ENCODE data around the gene GDPD1.
"Not testable (repeated sequence)": the region's sequence is repeated elsewhere in the genome, so short reads cannot be mapped to it uniquely, and the experiment has no call there.

GDPD1 gene

DNA sequence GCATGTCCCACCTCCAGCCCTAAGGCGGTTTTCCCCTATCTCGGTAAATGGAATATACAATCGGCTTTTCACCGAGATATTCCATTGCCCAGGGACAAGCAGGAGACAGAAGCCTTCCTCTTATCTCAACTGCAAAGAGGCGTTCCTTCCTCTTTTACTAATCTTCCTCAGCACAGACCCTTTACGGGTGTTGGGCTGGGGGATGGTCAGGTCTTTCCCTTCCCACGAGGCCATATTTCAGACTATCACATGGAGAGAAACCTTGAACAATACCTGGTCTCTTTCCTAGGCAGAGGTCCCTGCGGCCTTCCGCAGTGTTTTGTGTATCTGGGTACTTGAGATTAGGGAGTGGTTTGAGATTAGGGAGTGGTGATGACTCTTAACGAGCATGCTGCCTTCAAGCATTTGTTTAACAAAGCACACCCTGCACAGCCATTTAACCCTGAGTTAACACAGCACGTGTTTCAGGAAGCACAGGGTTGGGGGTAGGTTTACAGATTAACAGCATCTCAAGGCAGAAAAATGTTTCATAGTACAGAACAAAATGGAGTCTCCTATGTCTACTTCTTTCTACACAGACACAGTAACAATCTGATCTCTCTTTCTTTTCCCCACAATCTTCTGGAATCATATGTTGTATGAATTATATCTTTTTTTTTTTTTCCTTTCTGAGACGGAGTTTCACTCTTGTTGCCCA lies 70.1 kb downstream of the GDPD1 start:
- not testable (repeated sequence) for H3K4me1 ChIP-seq (ENCODE audit: control insufficient read depth in 1 of 2, insufficient read depth in 2 of 2, low read length in 2 of 2); H3K27ac ChIP-seq (ENCODE audit: low read length); H3K36me3 ChIP-seq (ENCODE audit: control insufficient read depth in 1 of 2, insufficient read depth in 2 of 2, low read length in 2 of 2); H3K9me3 ChIP-seq (ENCODE audit: control insufficient read depth in 1 of 2, low read length in 2 of 2); H3K4me3 ChIP-seq (ENCODE audit: low read depth in 1 of 2, low read length in 2 of 2); H3K27me3 ChIP-seq (ENCODE audit: low read depth, low read length)

- no peaks in the 10 kb centered on the region for H3K36me3 ChIP-seq (ENCODE audit: control insufficient read depth in 1 of 2, insufficient read depth in 2 of 2, low read length in 2 of 2)
- H3K4me3 ChIP-seq (ENCODE audit: low read depth in 1 of 2, low read length in 2 of 2): no peak overlapping the region
- no peaks in the 10 kb centered on the region for H3K27me3 ChIP-seq (ENCODE audit: low read depth, low read length)
- H3K27ac ChIP-seq (ENCODE audit: low read length): no peak overlapping the region
- H3K9me3 ChIP-seq (ENCODE audit: control insufficient read depth in 1 of 2, low read length in 2 of 2): no peaks in the 10 kb centered on the region
- H3K4me1 ChIP-seq (ENCODE audit: control insufficient read depth in 1 of 2, insufficient read depth in 2 of 2, low read length in 2 of 2): no peaks in the 10 kb centered on the region
Measured at GRCh38 chr17:59292174-59292523, 71.8 kb downstream of the GDPD1 start.

- Histone ChIP-seq H3K4me1 (ENCODE audit: control insufficient read depth in 1 of 2, insufficient read depth in 2 of 2, low read length in 2 of 2) (no peaks in the 10 kb centered on the region), H3K27me3 (ENCODE audit: low read depth, low read length) (no peaks in the 10 kb centered on the region), H3K36me3 (ENCODE audit: control insufficient read depth in 1 of 2, insufficient read depth in 2 of 2, low read length in 2 of 2) (no peaks in the 10 kb centered on the region), H3K27ac (ENCODE audit: low read length) (no peak overlapping the region), H3K9me3 (ENCODE audit: control insufficient read depth in 1 of 2, low read length in 2 of 2) (no peaks in the 10 kb centered on the region), H3K4me3 (ENCODE audit: low read depth in 1 of 2, low read length in 2 of 2) (no peak overlapping the region)
Measured at GRCh38 chr17:59296190-59296589, 75.9 kb downstream of the GDPD1 start.

GRCh38 chr17:59298521-59298920 lies 78.2 kb downstream of the GDPD1 start:
- Histone ChIP-seq H3K36me3 (ENCODE audit: control insufficient read depth in 1 of 2, insufficient read depth in 2 of 2, low read length in 2 of 2) (no peaks in the 10 kb centered on the region), H3K4me3 (ENCODE audit: low read depth in 1 of 2, low read length in 2 of 2) (no peak overlapping the region), H3K27me3 (ENCODE audit: low read depth, low read length) (no peaks in the 10 kb centered on the region), H3K4me1 (ENCODE audit: control insufficient read depth in 1 of 2, insufficient read depth in 2 of 2, low read length in 2 of 2) (no peaks in the 10 kb centered on the region), H3K27ac (ENCODE audit: low read length) (no peak overlapping the region), H3K9me3 (ENCODE audit: control insufficient read depth in 1 of 2, low read length in 2 of 2) (no peaks in the 10 kb centered on the region)

- Histone ChIP-seq H3K36me3 (ENCODE audit: control insufficient read depth in 1 of 2, insufficient read depth in 2 of 2, low read length in 2 of 2) (no peaks in the 10 kb centered on the region), H3K27ac (ENCODE audit: low read length) (no peak overlapping the region), H3K4me3 (ENCODE audit: low read depth in 1 of 2, low read length in 2 of 2) (no peak overlapping the region), H3K27me3 (ENCODE audit: low read depth, low read length) (no peaks in the 10 kb centered on the region), H3K9me3 (ENCODE audit: control insufficient read depth in 1 of 2, low read length in 2 of 2) (no peaks in the 10 kb centered on the region), H3K4me1 (ENCODE audit: control insufficient read depth in 1 of 2, insufficient read depth in 2 of 2, low read length in 2 of 2) (no peaks in the 10 kb centered on the region)
Measured at GRCh38 chr17:59299400-59300092, 79.2 kb downstream of the GDPD1 start.

GRCh38 chr17:59300941-59301340 lies 80.6 kb downstream of the GDPD1 start:
- Histone ChIP-seq H3K36me3 (ENCODE audit: control insufficient read depth in 1 of 2, insufficient read depth in 2 of 2, low read length in 2 of 2) (no peaks in the 10 kb centered on the region), H3K27ac (ENCODE audit: low read length) (no peak overlapping the region), H3K27me3 (ENCODE audit: low read depth, low read length) (no peaks in the 10 kb centered on the region), H3K9me3 (ENCODE audit: control insufficient read depth in 1 of 2, low read length in 2 of 2) (no peaks in the 10 kb centered on the region), H3K4me1 (ENCODE audit: control insufficient read depth in 1 of 2, insufficient read depth in 2 of 2, low read length in 2 of 2) (no peaks in the 10 kb centered on the region), H3K4me3 (ENCODE audit: low read depth in 1 of 2, low read length in 2 of 2) (no peak overlapping the region)

- no peaks in the 10 kb centered on the region for H3K9me3 ChIP-seq (ENCODE audit: control insufficient read depth in 1 of 2, low read length in 2 of 2)
- no peaks in the 10 kb centered on the region for H3K27me3 ChIP-seq (ENCODE audit: low read depth, low read length)
- no peak overlapping the region for H3K4me3 ChIP-seq (ENCODE audit: low read depth in 1 of 2, low read length in 2 of 2)
- no peaks in the 10 kb centered on the region for H3K4me1 ChIP-seq (ENCODE audit: control insufficient read depth in 1 of 2, insufficient read depth in 2 of 2, low read length in 2 of 2)
- no peak overlapping the region for H3K27ac ChIP-seq (ENCODE audit: low read length)
- H3K36me3 ChIP-seq (ENCODE audit: control insufficient read depth in 1 of 2, insufficient read depth in 2 of 2, low read length in 2 of 2): no peaks in the 10 kb centered on the region
Measured at GRCh38 chr17:59304811-59305210, 84.5 kb downstream of the GDPD1 start.

GRCh38 chr17:59310263-59310920 lies 90.1 kb downstream of the GDPD1 start:
- Histone ChIP-seq H3K9me3 (ENCODE audit: control insufficient read depth in 1 of 2, low read length in 2 of 2) (no peaks in the 10 kb centered on the region), H3K27me3 (ENCODE audit: low read depth, low read length) (no peaks in the 10 kb centered on the region), H3K27ac (ENCODE audit: low read length) (no peak overlapping the region), H3K36me3 (ENCODE audit: control insufficient read depth in 1 of 2, insufficient read depth in 2 of 2, low read length in 2 of 2) (no peaks in the 10 kb centered on the region), H3K4me1 (ENCODE audit: control insufficient read depth in 1 of 2, insufficient read depth in 2 of 2, low read length in 2 of 2) (no peaks in the 10 kb centered on the region), H3K4me3 (ENCODE audit: low read depth in 1 of 2, low read length in 2 of 2) (no peak overlapping the region)

DNA sequence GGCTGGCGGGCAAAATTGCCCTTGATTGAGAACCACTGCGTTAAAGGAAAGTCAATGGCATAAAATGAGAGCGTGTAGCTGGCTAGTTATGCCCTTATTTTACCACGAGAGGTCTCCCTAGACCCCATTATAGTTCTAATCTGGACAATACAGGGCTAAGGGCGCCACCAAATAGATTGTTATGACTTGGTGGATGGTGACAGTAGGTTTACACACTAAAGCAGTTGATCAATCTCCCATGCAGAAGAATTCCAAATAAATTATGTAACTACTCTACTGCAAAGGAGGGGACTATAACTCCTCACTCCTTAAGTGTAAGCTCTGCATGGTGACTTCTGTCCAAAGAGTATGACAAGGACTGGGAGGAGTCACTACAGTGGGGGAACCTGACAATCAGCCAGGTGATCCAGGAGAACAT lies 90.7 kb downstream of the GDPD1 start:
- Histone ChIP-seq H3K27me3 (ENCODE audit: low read depth, low read length) (no peaks in the 10 kb centered on the region), H3K4me1 (ENCODE audit: control insufficient read depth in 1 of 2, insufficient read depth in 2 of 2, low read length in 2 of 2) (no peaks in the 10 kb centered on the region), H3K27ac (ENCODE audit: low read length) (no peak overlapping the region), H3K36me3 (ENCODE audit: control insufficient read depth in 1 of 2, insufficient read depth in 2 of 2, low read length in 2 of 2) (no peaks in the 10 kb centered on the region), H3K4me3 (ENCODE audit: low read depth in 1 of 2, low read length in 2 of 2) (no peak overlapping the region), H3K9me3 (ENCODE audit: control insufficient read depth in 1 of 2, low read length in 2 of 2) (no peaks in the 10 kb centered on the region)

DNA sequence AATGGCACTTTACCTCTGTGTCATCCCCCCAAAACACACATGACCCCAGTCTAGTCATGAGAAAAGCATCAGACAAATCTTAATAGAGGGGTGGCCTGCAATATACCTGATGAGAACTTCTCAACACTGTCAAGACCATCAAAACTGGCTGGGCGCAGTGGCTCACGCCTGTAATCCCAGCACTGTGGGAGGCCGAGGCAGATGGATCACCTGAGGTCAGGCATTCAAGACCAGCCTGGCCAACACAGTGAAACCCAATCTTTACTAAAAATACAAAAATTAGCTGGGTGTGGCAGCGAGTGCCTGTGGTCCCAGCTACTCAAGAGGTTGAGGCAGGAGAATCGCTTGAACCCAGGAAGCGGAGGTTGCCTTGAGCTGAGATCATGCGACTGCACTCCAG lies 91.2 kb downstream of the GDPD1 start:
- not testable (repeated sequence) for H3K36me3 ChIP-seq (ENCODE audit: control insufficient read depth in 1 of 2, insufficient read depth in 2 of 2, low read length in 2 of 2); H3K4me1 ChIP-seq (ENCODE audit: control insufficient read depth in 1 of 2, insufficient read depth in 2 of 2, low read length in 2 of 2); H3K27me3 ChIP-seq (ENCODE audit: low read depth, low read length); H3K4me3 ChIP-seq (ENCODE audit: low read depth in 1 of 2, low read length in 2 of 2); H3K27ac ChIP-seq (ENCODE audit: low read length); H3K9me3 ChIP-seq (ENCODE audit: control insufficient read depth in 1 of 2, low read length in 2 of 2)

DNA sequence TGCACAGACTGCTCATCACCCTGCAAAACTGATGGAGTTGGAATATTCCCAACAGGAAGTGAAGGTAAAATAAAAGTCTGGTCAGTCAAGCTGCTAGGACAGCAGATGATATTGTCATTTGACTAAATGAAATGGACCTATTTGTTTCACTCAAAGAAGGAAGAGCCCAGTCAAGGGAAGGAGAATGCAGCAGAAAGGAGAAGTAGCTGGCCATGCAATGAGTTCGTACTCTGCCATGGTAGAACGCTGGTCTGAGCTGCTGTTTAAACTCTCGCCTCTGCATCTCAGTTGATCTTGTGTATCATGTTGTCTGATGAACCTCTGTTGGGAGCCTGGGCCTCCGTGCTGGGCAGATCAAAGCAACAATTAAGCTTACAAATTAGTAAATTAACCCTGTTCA lies 95.6 kb downstream of the GDPD1 start:
- H3K27me3 ChIP-seq (ENCODE audit: low read depth, low read length): no peaks in the 10 kb centered on the region
- H3K4me1 ChIP-seq (ENCODE audit: control insufficient read depth in 1 of 2, insufficient read depth in 2 of 2, low read length in 2 of 2): no peaks in the 10 kb centered on the region
- no peak overlapping the region for H3K27ac ChIP-seq (ENCODE audit: low read length)
- no peaks in the 10 kb centered on the region for H3K36me3 ChIP-seq (ENCODE audit: control insufficient read depth in 1 of 2, insufficient read depth in 2 of 2, low read length in 2 of 2)
- H3K4me3 ChIP-seq (ENCODE audit: low read depth in 1 of 2, low read length in 2 of 2): no peak overlapping the region
- no peaks in the 10 kb centered on the region for H3K9me3 ChIP-seq (ENCODE audit: control insufficient read depth in 1 of 2, low read length in 2 of 2)
